ENCODE measurements around the gene CPED1. TPM values are rescaled to one million over a fixed set of nuclear protein-coding genes. Genes with fewer than 3 reads are reported as not detected.

CPED1 gene
- total RNA-seq, 1 donor from 2014 or later: 27.3 TPM

GRCh38 chr7:121262969-121263368 lies 274.5 kb downstream of the CPED1 start:
- Histone ChIP-seq H3K4me1 (no peaks in the 10 kb centered on the region), H3K27me3 (no peaks in the 10 kb centered on the region), H3K27ac (no peak overlapping the region), H3K9me3 (no peaks in the 10 kb centered on the region), H3K36me3 (no peaks in the 10 kb centered on the region), H3K4me3 (no peak overlapping the region)
- intact Hi-C loops (cut with DNase I): no loop called here
- TF ChIP-seq POLR2AphosphoS5 (IDR thresholded peaks at IDR 0.05; ENCODE audit: insufficient read depth in 1 of 2, low read depth in 1 of 2): no peak
- TF ChIP-seq, protein P1, sequence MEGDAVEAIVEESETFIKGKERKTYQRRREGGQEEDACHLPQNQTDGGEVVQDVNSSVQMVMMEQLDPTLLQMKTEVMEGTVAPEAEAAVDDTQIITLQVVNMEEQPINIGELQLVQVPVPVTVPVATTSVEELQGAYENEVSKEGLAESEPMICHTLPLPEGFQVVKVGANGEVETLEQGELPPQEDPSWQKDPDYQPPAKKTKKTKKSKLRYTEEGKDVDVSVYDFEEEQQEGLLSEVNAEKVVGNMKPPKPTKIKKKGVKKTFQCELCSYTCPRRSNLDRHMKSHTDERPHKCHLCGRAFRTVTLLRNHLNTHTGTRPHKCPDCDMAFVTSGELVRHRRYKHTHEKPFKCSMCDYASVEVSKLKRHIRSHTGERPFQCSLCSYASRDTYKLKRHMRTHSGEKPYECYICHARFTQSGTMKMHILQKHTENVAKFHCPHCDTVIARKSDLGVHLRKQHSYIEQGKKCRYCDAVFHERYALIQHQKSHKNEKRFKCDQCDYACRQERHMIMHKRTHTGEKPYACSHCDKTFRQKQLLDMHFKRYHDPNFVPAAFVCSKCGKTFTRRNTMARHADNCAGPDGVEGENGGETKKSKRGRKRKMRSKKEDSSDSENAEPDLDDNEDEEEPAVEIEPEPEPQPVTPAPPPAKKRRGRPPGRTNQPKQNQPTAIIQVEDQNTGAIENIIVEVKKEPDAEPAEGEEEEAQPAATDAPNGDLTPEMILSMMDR (IDR thresholded peaks at IDR 0.05): no peak
- TF ChIP-seq POLR2A (IDR thresholded peaks at IDR 0.05): no peak
- no peak for DNase-seq (ENCODE audit: extremely low spot score in 2 of 2)

DNA sequence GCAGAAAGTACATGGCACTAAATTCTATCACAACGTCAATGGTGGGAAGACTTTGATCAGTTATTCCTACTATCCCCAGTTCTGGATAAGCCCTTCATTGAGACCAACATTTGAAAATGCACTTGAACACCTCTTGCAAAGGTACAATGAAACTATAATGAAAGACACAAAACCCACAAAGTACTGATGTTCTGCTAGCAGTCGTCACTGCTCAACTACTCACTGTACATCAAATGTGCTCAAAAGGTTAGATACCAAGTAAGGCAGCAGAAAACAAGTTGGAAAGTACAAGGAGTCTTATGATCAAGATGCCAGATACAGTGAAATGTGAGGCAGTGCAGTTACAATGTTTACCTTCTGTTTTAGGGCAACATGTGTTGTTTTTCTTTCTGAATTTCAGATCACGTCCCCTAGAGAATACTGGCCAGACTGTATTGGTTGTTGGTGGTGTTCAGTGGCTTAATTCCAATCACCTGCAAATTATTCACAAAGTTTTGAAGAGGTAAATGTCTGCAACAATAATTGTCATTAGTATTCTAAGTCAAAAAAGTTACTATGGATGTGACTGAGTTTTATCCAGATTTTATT lies 277.9 kb downstream of the CPED1 start:
- H3K27me3 ChIP-seq: no peaks in the 10 kb centered on the region
- no peak overlapping the region for H3K4me3 ChIP-seq
- TF ChIP-seq, protein P1 (IDR thresholded peaks at IDR 0.05): no peak
- TF ChIP-seq POLR2AphosphoS5 (IDR thresholded peaks at IDR 0.05; ENCODE audit: insufficient read depth in 1 of 2, low read depth in 1 of 2) (no peak), POLR2A (IDR thresholded peaks at IDR 0.05) (no peak)
- H3K4me1 ChIP-seq: no peaks in the 10 kb centered on the region
- H3K36me3 ChIP-seq: no peaks in the 10 kb centered on the region
- no peak overlapping the region for H3K27ac ChIP-seq
- intact Hi-C loops (cut with DNase I): no loop called here
- no peaks in the 10 kb centered on the region for H3K9me3 ChIP-seq
- no peak for DNase-seq (ENCODE audit: extremely low spot score in 2 of 2)

DNA sequence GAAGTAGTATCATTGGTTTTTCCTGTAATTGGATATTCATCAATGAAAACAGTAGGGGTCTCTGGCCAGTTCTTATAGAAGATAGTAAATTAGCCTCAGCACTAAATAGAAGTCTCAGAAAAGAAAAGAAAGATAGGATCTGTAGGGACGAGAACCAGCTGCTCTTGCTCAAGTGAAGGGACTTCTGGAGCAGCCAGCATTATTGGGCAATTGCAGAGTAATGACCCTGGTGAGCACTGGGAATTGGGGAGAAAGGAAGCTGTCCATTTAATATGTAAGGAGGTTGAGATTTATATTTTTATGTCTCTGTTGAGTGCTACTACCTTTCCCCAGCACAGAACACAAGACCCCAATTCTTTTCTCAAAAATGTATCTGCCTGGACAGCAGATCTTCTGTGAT lies 279.1 kb downstream of the CPED1 start:
- no peaks in the 10 kb centered on the region for H3K27me3 ChIP-seq
- H3K9me3 ChIP-seq: no peaks in the 10 kb centered on the region
- intact Hi-C loops (cut with DNase I): no loop called here
- no peak for DNase-seq (ENCODE audit: extremely low spot score in 2 of 2)
- no peak overlapping the region for H3K4me3 ChIP-seq
- H3K27ac ChIP-seq: no peak overlapping the region
- no peak for TF ChIP-seq POLR2A (IDR thresholded peaks at IDR 0.05)
- no peaks in the 10 kb centered on the region for H3K4me1 ChIP-seq
- no peaks in the 10 kb centered on the region for H3K36me3 ChIP-seq

- Histone ChIP-seq H3K4me3 (no peak overlapping the region), H3K9me3 (no peaks in the 10 kb centered on the region), H3K27ac (no peak overlapping the region), H3K27me3 (no peaks in the 10 kb centered on the region), H3K36me3 (no peaks in the 10 kb centered on the region), H3K4me1 (peaks cover 10% of the 10 kb centered on the region)
- no peak for DNase-seq (ENCODE audit: extremely low spot score in 2 of 2)
- intact Hi-C loops (cut with DNase I): no loop called here
- no peak for TF ChIP-seq POLR2AphosphoS5 (IDR thresholded peaks at IDR 0.05; ENCODE audit: insufficient read depth in 1 of 2, low read depth in 1 of 2)
- TF ChIP-seq, protein P1 (IDR thresholded peaks at IDR 0.05): no peak
- no peak for TF ChIP-seq POLR2A (IDR thresholded peaks at IDR 0.05)
Measured at GRCh38 chr7:121269798-121270197, 281.3 kb downstream of the CPED1 start.

DNA sequence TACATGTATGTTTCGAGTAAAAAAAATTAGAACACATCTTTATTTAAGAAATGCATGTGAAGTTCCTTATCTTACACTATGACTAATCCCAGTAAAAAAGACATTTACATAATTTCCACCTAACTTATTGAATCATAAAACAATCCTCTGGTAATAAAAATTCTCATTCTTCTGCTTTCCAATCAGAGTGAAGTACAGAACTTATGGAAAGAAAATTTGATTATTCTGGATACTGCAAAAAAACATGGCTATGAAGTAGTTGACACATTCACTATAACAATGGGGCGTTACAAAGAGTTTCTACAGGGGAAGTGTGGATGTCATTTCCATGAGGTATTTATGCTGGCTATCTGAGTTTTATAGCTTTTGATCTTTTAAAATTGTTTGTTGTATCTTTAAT lies 282.6 kb downstream of the CPED1 start:
- Histone ChIP-seq H3K9me3 (no peaks in the 10 kb centered on the region), H3K36me3 (no peaks in the 10 kb centered on the region), H3K4me1 (peaks cover 11% of the 10 kb centered on the region), H3K27ac (no peak overlapping the region), H3K27me3 (no peaks in the 10 kb centered on the region), H3K4me3 (no peak overlapping the region)
- TF ChIP-seq, protein P1 (IDR thresholded peaks at IDR 0.05): no peak
- TF ChIP-seq POLR2A (IDR thresholded peaks at IDR 0.05) (no peak), POLR2AphosphoS5 (IDR thresholded peaks at IDR 0.05; ENCODE audit: insufficient read depth in 1 of 2, low read depth in 1 of 2) (no peak)
- no peak for DNase-seq (ENCODE audit: extremely low spot score in 2 of 2)
- intact Hi-C loops (cut with DNase I): no loop called here

Data from vagina (tissue), 2 donors.